Activated CD8-positive, alpha-beta memory T cell treated with anti-CD3 and anti-CD28 coated beads, Interleukin-2, amount 10 ng/mL, durations not matched to agents 7 days and 5 days (primary cell): ENCODE results near the gene NR2C1. TPM values are rescaled to one million over a fixed set of nuclear protein-coding genes. Genes with fewer than 3 reads are reported as not detected.
"Not testable (repeated sequence)": the region's sequence is repeated elsewhere in the genome, so short reads cannot be mapped to it uniquely, and the experiment has no call there.

Experiments
- ATAC-seq: fragments of 150-1000 bp; cut with Tn5 transposase; one replicate; pipeline ENCODE4 v1.10.0; 2021; ENCODE audit warnings: moderate library complexity
- CTCF ChIA-PET: fragments of 350-600 bp; sonication (Branson Sonifier 250); formaldehyde crosslinking; loops from one replicate; lab custom pipeline; 2021; ENCODE audit warnings: antibody characterized with exemption; lab: Charles Lee
- DNase-seq: peaks from one replicate; pipeline ENCODE4 v3.0.0-alpha.2; 2020
- H3K27ac Mint-ChIP-seq: one replicate; pipeline ENCODE4 v1.8.0; 2021; ENCODE audit warnings: mild to moderate bottlenecking, mixed read lengths
- H3K27me3 Mint-ChIP-seq: one replicate; pipeline ENCODE4 v1.8.0; 2021; ENCODE audit warnings: mixed read lengths
- H3K36me3 Mint-ChIP-seq: one replicate; pipeline ENCODE4 v1.8.0; 2021; ENCODE audit warnings: mild to moderate bottlenecking, mixed read lengths
- H3K4me1 Mint-ChIP-seq: one replicate; pipeline ENCODE4 v1.8.0; 2021; ENCODE audit warnings: mixed read lengths
- H3K4me3 Mint-ChIP-seq: one replicate; pipeline ENCODE4 v1.8.0; 2021; ENCODE audit warnings: mild to moderate bottlenecking, moderate library complexity, mixed read lengths
- H3K9me3 Mint-ChIP-seq: one replicate; pipeline ENCODE4 v1.8.0; 2022; ENCODE audit warnings: low read depth, mixed read lengths
- total RNA-seq, 2 experiments: library from RNA; stranded (reverse); gene quantifications; one replicate each; pipeline ENCODE4 v1.2.3, GENCODE V29; 2021

The NR2C1 gene
- total RNA-seq, 2 experiments from 2014 or later = 35.5 to 40.9 TPM

GRCh38 chr12:94988471-94988870 lies 84.9 kb downstream of the NR2C1 start:
- no peaks in the 10 kb centered on the region for H3K9me3 Mint-ChIP-seq
- H3K27me3 Mint-ChIP-seq = no peaks in the 10 kb centered on the region
- no peak overlapping the region for H3K4me3 Mint-ChIP-seq

GRCh38 chr12:94987801-94988200 lies 85.6 kb downstream of the NR2C1 start:
- Mint-ChIP-seq H3K9me3 (no peaks in the 10 kb centered on the region), H3K4me1 (peaks cover 25% of the 10 kb centered on the region), H3K27ac (no peak overlapping the region), H3K27me3 (no peaks in the 10 kb centered on the region), H3K36me3 (peaks cover 35% of the 10 kb centered on the region), H3K4me3 (no peak overlapping the region)
- DNase-seq (no peak), ATAC-seq (no peak)
- CTCF ChIA-PET = no interaction called here

More at GRCh38 chr12:94988471-94988870, 84.9 kb downstream of the NR2C1 start:
- H3K4me1 Mint-ChIP-seq = peaks cover 23% of the 10 kb centered on the region
- H3K27ac Mint-ChIP-seq = no peak overlapping the region
- CTCF ChIA-PET = interaction anchor here (0.9 kb wide), 1 partner anchor 546 kb away, joined by 3 read pairs; no protein-coding TSS in a partner anchor
- DNase-seq (no peak), ATAC-seq (no peak)
- H3K36me3 Mint-ChIP-seq = peaks cover 35% of the 10 kb centered on the region

- peaks cover 28% of the 10 kb centered on the region for H3K36me3 Mint-ChIP-seq
- H3K27ac Mint-ChIP-seq = no peak overlapping the region
- no peaks in the 10 kb centered on the region for H3K27me3 Mint-ChIP-seq
- peaks cover 25% of the 10 kb centered on the region for H3K4me1 Mint-ChIP-seq
- DNase-seq = no peak
- no peak for ATAC-seq
- H3K4me3 Mint-ChIP-seq = no peak overlapping the region
- CTCF ChIA-PET = no interaction called here
- H3K9me3 Mint-ChIP-seq = no peaks in the 10 kb centered on the region
Measured at GRCh38 chr12:94987076-94987669, 86.2 kb downstream of the NR2C1 start.

- H3K27ac Mint-ChIP-seq, H3K27me3 Mint-ChIP-seq, H3K4me3 Mint-ChIP-seq, H3K9me3 Mint-ChIP-seq, ATAC-seq, DNase-seq: not testable (repeated sequence)
- CTCF ChIA-PET = interaction anchor here (0.9 kb wide), 1 partner anchor 274 kb away, joined by 3 read pairs; no protein-coding TSS in a partner anchor
- Mint-ChIP-seq H3K36me3 (peaks cover 20% of the 10 kb centered on the region), H3K4me1 (peaks cover 22% of the 10 kb centered on the region)
Measured at GRCh38 chr12:94985099-94985498, 88.3 kb downstream of the NR2C1 start.

- ATAC-seq = no peak
Measured at GRCh38 chr12:94983321-94983720, 90.1 kb downstream of the NR2C1 start.

GRCh38 chr12:94982456-94982855 lies 91.0 kb downstream of the NR2C1 start:
- Mint-ChIP-seq H3K4me1 (peaks cover 7% of the 10 kb centered on the region), H3K4me3 (no peak overlapping the region)
- CTCF ChIA-PET = interaction anchor here (1.1 to 1.3 kb wide), 3 partner anchors 9 to 91 kb away, joined by 3 to 5 read pairs (median 3); partner anchors contain the start of genes NDUFA12 and NR2C1

More at GRCh38 chr12:94983321-94983720, 90.1 kb downstream of the NR2C1 start:
- Mint-ChIP-seq H3K27me3 (no peaks in the 10 kb centered on the region), H3K36me3 (peaks cover 11% of the 10 kb centered on the region), H3K4me3 (no peak overlapping the region), H3K9me3 (no peaks in the 10 kb centered on the region), H3K4me1 (peaks cover 14% of the 10 kb centered on the region), H3K27ac (no peak overlapping the region)
- DNase-seq = no peak
- CTCF ChIA-PET = interaction anchor here (1.1 to 1.3 kb wide), 2 partner anchors 20 to 90 kb away, joined by 3 to 5 read pairs; partner anchors contain the start of genes NDUFA12 and NR2C1

GRCh38 chr12:94980577-94980976 lies 92.8 kb downstream of the NR2C1 start:
- no peak for DNase-seq
- Mint-ChIP-seq H3K4me1 (peaks cover 2% of the 10 kb centered on the region), H3K4me3 (no peak overlapping the region), H3K9me3 (no peaks in the 10 kb centered on the region), H3K36me3 (peaks cover 6% of the 10 kb centered on the region), H3K27me3 (no peaks in the 10 kb centered on the region), H3K27ac (no peak overlapping the region)
- CTCF ChIA-PET = interaction anchor here (1.9 to 2.2 kb wide), 2 partner anchors 9 to 105 kb away, joined by 4 to 7 read pairs; no protein-coding TSS in a partner anchor
- ATAC-seq = no peak

More at GRCh38 chr12:94982456-94982855, 91.0 kb downstream of the NR2C1 start:
- no peaks in the 10 kb centered on the region for H3K9me3 Mint-ChIP-seq
- peaks cover 7% of the 10 kb centered on the region for H3K36me3 Mint-ChIP-seq
- no peak for DNase-seq
- H3K27ac Mint-ChIP-seq = no peak overlapping the region
- no peak for ATAC-seq
- H3K27me3 Mint-ChIP-seq = no peaks in the 10 kb centered on the region

- H3K27me3 Mint-ChIP-seq = no peaks in the 10 kb centered on the region
- H3K36me3 Mint-ChIP-seq = peaks cover 7% of the 10 kb centered on the region
Measured at GRCh38 chr12:94979941-94980340, 93.5 kb downstream of the NR2C1 start.

GRCh38 chr12:94977766-94978468 lies 95.5 kb downstream of the NR2C1 start:
- Mint-ChIP-seq H3K4me1 (peaks cover 1% of the 10 kb centered on the region), H3K4me3 (no peak overlapping the region), H3K36me3 (peaks cover 2% of the 10 kb centered on the region), H3K9me3 (no peaks in the 10 kb centered on the region), H3K27me3 (no peaks in the 10 kb centered on the region), H3K27ac (no peak overlapping the region)
- CTCF ChIA-PET = no interaction called here
- no peak for DNase-seq
- ATAC-seq = no peak

More at GRCh38 chr12:94979941-94980340, 93.5 kb downstream of the NR2C1 start:
- Mint-ChIP-seq H3K4me1 (peaks cover 2% of the 10 kb centered on the region), H3K4me3 (no peak overlapping the region), H3K9me3 (no peaks in the 10 kb centered on the region), H3K27ac (no peak overlapping the region)
- DNase-seq (no peak), ATAC-seq (no peak)
- CTCF ChIA-PET = interaction anchor here (1.9 to 2.2 kb wide), 2 partner anchors 10 to 104 kb away, joined by 4 to 7 read pairs; no protein-coding TSS in a partner anchor

- no peak for DNase-seq
- CTCF ChIA-PET = interaction anchor here (0.6 to 1.6 kb wide), 4 partner anchors 9 to 54 kb away, joined by 3 to 4 read pairs (median 3); no protein-coding TSS in a partner anchor
- no peaks in the 10 kb centered on the region for H3K9me3 Mint-ChIP-seq
- H3K27me3 Mint-ChIP-seq = no peaks in the 10 kb centered on the region
- no peak overlapping the region for H3K4me3 Mint-ChIP-seq
- ATAC-seq = no peak
- H3K36me3 Mint-ChIP-seq = peaks cover 19% of the 10 kb centered on the region
- H3K27ac Mint-ChIP-seq = no peak overlapping the region
- H3K4me1 Mint-ChIP-seq = no peaks in the 10 kb centered on the region
Measured at GRCh38 chr12:94973221-94973620, 100.2 kb downstream of the NR2C1 start.

GRCh38 chr12:94972795-94973194 lies 100.6 kb downstream of the NR2C1 start:
- H3K36me3 Mint-ChIP-seq = peaks cover 19% of the 10 kb centered on the region
- H3K9me3 Mint-ChIP-seq = no peaks in the 10 kb centered on the region
- H3K4me1 Mint-ChIP-seq = no peaks in the 10 kb centered on the region
- no peak for ATAC-seq
- H3K27ac Mint-ChIP-seq = no peak overlapping the region
- no peaks in the 10 kb centered on the region for H3K27me3 Mint-ChIP-seq
- no peak for DNase-seq
- CTCF ChIA-PET = interaction anchor here (0.6 to 1.6 kb wide), 4 partner anchors 9 to 54 kb away, joined by 3 to 4 read pairs (median 3); no protein-coding TSS in a partner anchor
- H3K4me3 Mint-ChIP-seq = no peak overlapping the region

- ATAC-seq (no peak), DNase-seq (no peak)
- no peaks in the 10 kb centered on the region for H3K9me3 Mint-ChIP-seq
- peaks cover 19% of the 10 kb centered on the region for H3K36me3 Mint-ChIP-seq
- no peak overlapping the region for H3K4me3 Mint-ChIP-seq
- no peak overlapping the region for H3K27ac Mint-ChIP-seq
- H3K27me3 Mint-ChIP-seq = no peaks in the 10 kb centered on the region
- CTCF ChIA-PET = no interaction called here
- H3K4me1 Mint-ChIP-seq = no peaks in the 10 kb centered on the region
Measured at GRCh38 chr12:94971923-94972322, 101.5 kb downstream of the NR2C1 start.

- no peaks in the 10 kb centered on the region for H3K4me1 Mint-ChIP-seq
- CTCF ChIA-PET = interaction anchor here (2.7 kb wide), 1 partner anchor 103 kb away, joined by 7 read pairs; the partner anchor contains the start of gene NR2C1
- H3K27ac Mint-ChIP-seq = no peak overlapping the region
- H3K4me3 Mint-ChIP-seq = no peak overlapping the region
- DNase-seq = no peak
- ATAC-seq = no peak
- H3K9me3 Mint-ChIP-seq = no peaks in the 10 kb centered on the region
- H3K36me3 Mint-ChIP-seq = peaks cover 19% of the 10 kb centered on the region
- H3K27me3 Mint-ChIP-seq = no peaks in the 10 kb centered on the region
Measured at GRCh38 chr12:94970560-94970959, 102.9 kb downstream of the NR2C1 start.
